ENCODE results near the gene MED31. TPM values are rescaled to one million over a fixed set of nuclear protein-coding genes. Genes with fewer than 3 reads are reported as not detected.
A peak's percentile ranks its signal among the peaks of the same experiment; 100 is the strongest.
"Not testable (repeated sequence)": the region's sequence is repeated elsewhere in the genome, so short reads cannot be mapped to it uniquely, and the experiment has no call there.

MED31 gene
- total RNA-seq, 1 donor from 2014 or later = 6.7 TPM

- peak in 1 of 2 donors; percentile 43 for DNase-seq (ENCODE audit: low read depth in 2 of 2)
Observed at GRCh38 chr17:6627019-6627418, 24.4 kb downstream of the MED31 start.

GRCh38 chr17:6626616-6627015 lies 24.8 kb downstream of the MED31 start:
- no peak for DNase-seq (ENCODE audit: low read depth in 2 of 2)

- DNase-seq (ENCODE audit: low read depth in 2 of 2) = no peak
Observed at GRCh38 chr17:6623941-6624340, 27.5 kb downstream of the MED31 start.

GRCh38 chr17:6611231-6611630 lies 40.2 kb downstream of the MED31 start:
- no peak for DNase-seq (ENCODE audit: low read depth in 2 of 2)

GRCh38 chr17:6610011-6610410 lies 41.4 kb downstream of the MED31 start:
- DNase-seq (ENCODE audit: low read depth in 2 of 2) = no peak

GRCh38 chr17:6608321-6608720 lies 43.1 kb downstream of the MED31 start:
- peak in 1 of 2 donors; percentile 10 for DNase-seq (ENCODE audit: low read depth in 2 of 2)

- no peak for DNase-seq (ENCODE audit: low read depth in 2 of 2)
Observed at GRCh38 chr17:6605142-6605541, 46.3 kb downstream of the MED31 start.

- DNase-seq (ENCODE audit: low read depth in 2 of 2) = peak in 1 of 2 donors; percentile 15
Observed at GRCh38 chr17:6603744-6604325, 47.6 kb downstream of the MED31 start.

GRCh38 chr17:6602141-6602540 lies 49.3 kb downstream of the MED31 start:
- no peak for DNase-seq (ENCODE audit: low read depth in 2 of 2)

GRCh38 chr17:6599364-6599763 lies 52.0 kb downstream of the MED31 start:
- peak; percentile 28 to 45 for DNase-seq (ENCODE audit: low read depth in 2 of 2)

GRCh38 chr17:6597727-6598126 lies 53.7 kb downstream of the MED31 start:
- DNase-seq (ENCODE audit: low read depth in 2 of 2) = no peak

- DNase-seq (ENCODE audit: low read depth in 2 of 2) = no peak
Observed at GRCh38 chr17:6596941-6597340, 54.5 kb downstream of the MED31 start.

- DNase-seq (ENCODE audit: low read depth in 2 of 2) = no peak
Observed at GRCh38 chr17:6596511-6596910, 54.9 kb downstream of the MED31 start.

- DNase-seq (ENCODE audit: low read depth in 2 of 2) = no peak
Observed at GRCh38 chr17:6596081-6596480, 55.3 kb downstream of the MED31 start.

GRCh38 chr17:6593371-6593770 lies 58.0 kb downstream of the MED31 start:
- DNase-seq (ENCODE audit: low read depth in 2 of 2) = not testable (repeated sequence)

Other genes with a start within 250 kb of the MED31 start
- not detected in 2 replicates for gene AIPL1, start 216.5 kb downstream of the MED31 start, total RNA-seq
- gene PIMREG, start 207.2 kb downstream of the MED31 start, total RNA-seq = 4.6 and 10.5 TPM in 2 replicates
- gene PITPNM3, start 95.0 kb downstream of the MED31 start, total RNA-seq = 0.20 and 0.22 TPM in 2 replicates
- 5.4 and 7.7 TPM in 2 replicates for gene KIAA0753, start 10.9 kb downstream of the MED31 start, total RNA-seq
- gene TXNDC17, start 10.5 kb downstream of the MED31 start, total RNA-seq = 73.2 and 91.1 TPM in 2 replicates
- 0.22 and 0.40 TPM in 2 replicates for gene C17orf100, start 157 bp upstream of the MED31 start, total RNA-seq
- gene SLC13A5, start 61.8 kb upstream of the MED31 start, total RNA-seq = 0.20 and 0.22 TPM in 2 replicates
- 0.79 and 2.6 TPM in 2 replicates for gene XAF1, start 104.4 kb upstream of the MED31 start, total RNA-seq
- gene FBXO39, start 124.6 kb upstream of the MED31 start, total RNA-seq = 1.3 and 6.9 TPM in 2 replicates
- gene TEKT1, start 180.1 kb upstream of the MED31 start, total RNA-seq = not detected in 2 replicates

Data from lung microvascular endothelial cell (primary cell).